MCF 10A (cell line): ENCODE data around the gene SYT13. TPM values are rescaled to one million over a fixed set of nuclear protein-coding genes. Genes with fewer than 3 reads are reported as not detected.

Experiments
- BruUV-seq: library from RNA; stranded (reverse); fragments of 400-500 nt; replicated peaks from 2 replicates; lab custom pipeline; 2021; lab: Mats Ljungman, UMichigan
- CTCF ChIA-PET: fragments of 300-600 bp; sonication (Branson Sonifier 250); formaldehyde crosslinking; extraction: SDS; loops from one replicate; lab custom pipeline; 2021; ENCODE audit warnings: antibody characterized with exemption, inconsistent platforms; lab: Yijun Ruan, JAX
- POLR2A ChIA-PET: fragments of 300-600, 350-650 bp; sonication (Branson Sonifier 250); formaldehyde crosslinking; extraction: SDS; loops from one replicate; lab custom pipeline; 2020; ENCODE audit warnings: antibody characterized with exemption, inconsistent platforms; lab: Yijun Ruan, JAX
- DNase-seq: peaks from one replicate; pipeline ENCODE4 v3.0.0-alpha.2; 2018; ENCODE audit not compliant: unreplicated experiment
- H3K27ac Mint-ChIP-seq: one replicate; pipeline ENCODE4 v1.8.0; 2022; ENCODE audit warnings: mild to moderate bottlenecking, low read depth, mixed read lengths; ENCODE audit not compliant: unreplicated experiment
- H3K27me3 Mint-ChIP-seq: one replicate; pipeline ENCODE4 v1.8.0; 2022; ENCODE audit warnings: mixed read lengths; ENCODE audit not compliant: insufficient read depth, unreplicated experiment
- H3K36me3 Mint-ChIP-seq: one replicate; pipeline ENCODE4 v1.8.0; 2022; ENCODE audit warnings: mild to moderate bottlenecking, moderate library complexity, mixed read lengths; ENCODE audit not compliant: insufficient read depth, unreplicated experiment
- H3K4me1 Mint-ChIP-seq: one replicate; pipeline ENCODE4 v1.8.0; 2022; ENCODE audit warnings: mixed read lengths; ENCODE audit not compliant: insufficient read depth, unreplicated experiment
- H3K4me3 Mint-ChIP-seq: one replicate; pipeline ENCODE4 v1.8.0; 2022; ENCODE audit warnings: mild to moderate bottlenecking, moderate library complexity, mixed read lengths; ENCODE audit not compliant: unreplicated experiment
- H3K9me3 Mint-ChIP-seq: one replicate; pipeline ENCODE4 v1.8.0; 2022; ENCODE audit warnings: mixed read lengths; ENCODE audit not compliant: unreplicated experiment
- CTCF ChIP-seq: fragments of 200-600 bp; IDR thresholded peaks from one replicate; pipeline ENCODE4 v1.8.0; 2022; ENCODE audit warnings: antibody characterized with exemption, mild to moderate bottlenecking; ENCODE audit not compliant: unreplicated experiment
- intact Hi-C: fragments of 100-400 bp; cut with micrococcal nuclease; formaldehyde crosslinking; loops from 2 replicates; pipeline ENCODE4 v1.14.1; 2022
- total RNA-seq: library from RNA; stranded (reverse); gene quantifications from 2 replicates; pipeline ENCODE4 v1.2.3, GENCODE V29; 2022

SYT13 gene
- total RNA-seq, 1 experiment from 2014 or later, result not detected

- ChIA-PET POLR2A (interaction anchor here (0.7 kb wide), 1 partner anchor 509 kb away, joined by 3 read pairs; no protein-coding TSS in a partner anchor), CTCF (interaction anchor here (1.4 kb wide), 1 partner anchor 24 kb away, joined by 4 read pairs; no protein-coding TSS in a partner anchor)
- Mint-ChIP-seq H3K4me3 (no peak overlapping the region), H3K4me1 (no peaks in the 10 kb centered on the region), H3K27ac (no peak overlapping the region), H3K9me3 (no peaks in the 10 kb centered on the region), H3K27me3 (no peaks in the 10 kb centered on the region), H3K36me3 (peaks cover 6% of the 10 kb centered on the region)
- no peak for TF ChIP-seq CTCF
- BruUV-seq, result no TSS peak
- DNase-seq, result no peak
- intact Hi-C loops, result no loop called here
These were observed 76.9 kb downstream of the SYT13 start for GRCh38 chr11:45209000-45209879.

DNA sequence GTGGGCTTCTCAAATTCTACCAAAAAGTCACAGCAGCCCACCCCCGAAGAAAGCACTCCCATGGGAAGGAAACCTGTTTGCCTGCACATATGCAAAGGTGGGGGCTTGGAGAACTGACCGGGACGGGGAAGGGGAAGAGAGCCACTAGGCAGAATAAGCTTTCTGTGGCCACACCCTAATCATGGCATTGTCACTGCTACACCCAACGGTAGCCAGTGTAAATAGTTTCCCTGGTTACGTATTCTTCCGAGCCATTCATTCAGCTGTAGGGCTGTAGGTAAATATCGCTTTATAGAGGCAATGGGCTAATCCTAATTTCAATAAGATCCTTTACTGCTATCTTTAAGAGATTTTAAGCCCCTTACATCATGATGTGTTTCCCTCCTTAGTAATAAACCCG, 78.0 kb downstream of the SYT13 start:
- H3K4me3 Mint-ChIP-seq, result no peak overlapping the region
- DNase-seq, result no peak
- intact Hi-C loops, result no loop called here
- POLR2A ChIA-PET, result interaction anchor here (0.6 to 0.7 kb wide), 2 partner anchors 56 to 508 kb away, joined by 3 read pairs; no protein-coding TSS in a partner anchor
- CTCF ChIA-PET, result interaction anchor here (1.1 to 1.4 kb wide), 2 partner anchors 25 to 80 kb away, joined by 3 to 4 read pairs; no protein-coding TSS in a partner anchor
- no peaks in the 10 kb centered on the region for H3K27me3 Mint-ChIP-seq
- no peak for TF ChIP-seq CTCF
- no TSS peak for BruUV-seq
- no peak overlapping the region for H3K27ac Mint-ChIP-seq
- no peaks in the 10 kb centered on the region for H3K4me1 Mint-ChIP-seq
- peaks cover 6% of the 10 kb centered on the region for H3K36me3 Mint-ChIP-seq
- H3K9me3 Mint-ChIP-seq, result no peaks in the 10 kb centered on the region

- Mint-ChIP-seq H3K9me3 (no peaks in the 10 kb centered on the region), H3K4me3 (no peak overlapping the region)
These were observed 80.2 kb downstream of the SYT13 start for GRCh38 chr11:45205978-45206377.

More at GRCh38 chr11:45205978-45206377, 80.2 kb downstream of the SYT13 start:
- H3K36me3 Mint-ChIP-seq, result peaks cover 6% of the 10 kb centered on the region
- POLR2A ChIA-PET, result no interaction called here
- intact Hi-C loops, result no loop called here
- TF ChIP-seq CTCF, result no peak
- no peaks in the 10 kb centered on the region for H3K27me3 Mint-ChIP-seq
- no peak for DNase-seq
- no peak overlapping the region for H3K27ac Mint-ChIP-seq
- BruUV-seq, result no TSS peak
- no peaks in the 10 kb centered on the region for H3K4me1 Mint-ChIP-seq
- CTCF ChIA-PET, result no interaction called here
